Activated naive CD8-positive, alpha-beta T cell treated with anti-CD3 and anti-CD28 coated beads, Interleukin-2, amount 50 U/mL, for 24 hours (primary cell): ENCODE measurements around the gene PLCH1.

ENCODE experiments used
- ATAC-seq: fragments of 150-1000 bp; cut with Tn5 transposase; one replicate; pipeline ENCODE4 v1.10.0; 2021
- DNase-seq: peaks from one replicate; pipeline ENCODE4 v3.0.0; 2021
- H3K27ac Mint-ChIP-seq: one replicate; pipeline ENCODE4 v1.8.0; 2021; ENCODE audit warnings: mild to moderate bottlenecking, mixed read lengths
- H3K27me3 Mint-ChIP-seq: one replicate; pipeline ENCODE4 v1.8.0; 2021; ENCODE audit warnings: mixed read lengths
- H3K36me3 Mint-ChIP-seq: one replicate; pipeline ENCODE4 v1.8.0; 2021; ENCODE audit warnings: low read depth, mixed read lengths
- H3K4me1 Mint-ChIP-seq: one replicate; pipeline ENCODE4 v1.8.0; 2021; ENCODE audit warnings: mixed read lengths
- H3K4me3 Mint-ChIP-seq: one replicate; pipeline ENCODE4 v1.8.0; 2021; ENCODE audit warnings: mild to moderate bottlenecking, moderate library complexity, mixed read lengths
- H3K9me3 Mint-ChIP-seq: one replicate; pipeline ENCODE4 v1.8.0; 2021; ENCODE audit warnings: mixed read lengths

Gene PLCH1

GRCh38 chr3:155457591-155457990 lies 287.3 kb downstream of the PLCH1 start:
- no peaks in the 10 kb centered on the region for H3K36me3 Mint-ChIP-seq
- no peaks in the 10 kb centered on the region for H3K4me1 Mint-ChIP-seq
- no peak for DNase-seq
- no peak overlapping the region for H3K27ac Mint-ChIP-seq
- H3K9me3 Mint-ChIP-seq, result peaks cover 7% of the 10 kb centered on the region
- no peak for ATAC-seq
- no peaks in the 10 kb centered on the region for H3K27me3 Mint-ChIP-seq
- no peak overlapping the region for H3K4me3 Mint-ChIP-seq

GRCh38 chr3:155455765-155456164 lies 289.1 kb downstream of the PLCH1 start:
- Mint-ChIP-seq H3K27me3 (no peaks in the 10 kb centered on the region), H3K4me1 (no peaks in the 10 kb centered on the region), H3K9me3 (peaks cover 7% of the 10 kb centered on the region), H3K27ac (no peak overlapping the region), H3K4me3 (no peak overlapping the region), H3K36me3 (no peaks in the 10 kb centered on the region)
- no peak for DNase-seq
- no peak for ATAC-seq

GRCh38 chr3:155453512-155453911 lies 291.4 kb downstream of the PLCH1 start:
- Mint-ChIP-seq H3K4me1 (no peaks in the 10 kb centered on the region), H3K9me3 (peaks cover 7% of the 10 kb centered on the region), H3K36me3 (no peaks in the 10 kb centered on the region), H3K27ac (no peak overlapping the region), H3K27me3 (no peaks in the 10 kb centered on the region), H3K4me3 (no peak overlapping the region)
- ATAC-seq, result no peak
- DNase-seq, result no peak

GRCh38 chr3:155449613-155450267 lies 295.1 kb downstream of the PLCH1 start:
- no peaks in the 10 kb centered on the region for H3K4me1 Mint-ChIP-seq
- H3K27ac Mint-ChIP-seq, result peak overlapping the region; percentile 14
- no peaks in the 10 kb centered on the region for H3K27me3 Mint-ChIP-seq
- H3K4me3 Mint-ChIP-seq, result no peak overlapping the region
- ATAC-seq (no peak), DNase-seq (no peak)
- H3K9me3 Mint-ChIP-seq, result peaks cover 7% of the 10 kb centered on the region
- H3K36me3 Mint-ChIP-seq, result no peaks in the 10 kb centered on the region

GRCh38 chr3:155448531-155448930 lies 296.3 kb downstream of the PLCH1 start:
- H3K4me3 Mint-ChIP-seq, result no peak overlapping the region
- ATAC-seq, result no peak
- H3K36me3 Mint-ChIP-seq, result no peaks in the 10 kb centered on the region
- H3K4me1 Mint-ChIP-seq, result no peaks in the 10 kb centered on the region
- H3K27ac Mint-ChIP-seq, result no peak overlapping the region
- H3K9me3 Mint-ChIP-seq, result peaks cover 7% of the 10 kb centered on the region
- no peaks in the 10 kb centered on the region for H3K27me3 Mint-ChIP-seq
- DNase-seq, result no peak

- no peak overlapping the region for H3K4me3 Mint-ChIP-seq
- H3K27me3 Mint-ChIP-seq, result no peaks in the 10 kb centered on the region
Measured at GRCh38 chr3:155446366-155446765, 298.5 kb downstream of the PLCH1 start.

GRCh38 chr3:155444771-155445170 lies 300.1 kb downstream of the PLCH1 start:
- Mint-ChIP-seq H3K27me3 (no peaks in the 10 kb centered on the region), H3K27ac (no peak overlapping the region), H3K9me3 (no peaks in the 10 kb centered on the region), H3K4me1 (no peaks in the 10 kb centered on the region), H3K36me3 (no peaks in the 10 kb centered on the region), H3K4me3 (no peak overlapping the region)
- DNase-seq (no peak), ATAC-seq (no peak)

More at GRCh38 chr3:155446366-155446765, 298.5 kb downstream of the PLCH1 start:
- DNase-seq (no peak), ATAC-seq (no peak)
- Mint-ChIP-seq H3K27ac (no peak overlapping the region), H3K9me3 (no peaks in the 10 kb centered on the region), H3K36me3 (no peaks in the 10 kb centered on the region), H3K4me1 (no peaks in the 10 kb centered on the region)

- H3K9me3 Mint-ChIP-seq, result no peaks in the 10 kb centered on the region
- H3K27ac Mint-ChIP-seq, result no peak overlapping the region
- H3K27me3 Mint-ChIP-seq, result no peaks in the 10 kb centered on the region
- no peaks in the 10 kb centered on the region for H3K4me1 Mint-ChIP-seq
- no peaks in the 10 kb centered on the region for H3K36me3 Mint-ChIP-seq
- DNase-seq (no peak), ATAC-seq (no peak)
- H3K4me3 Mint-ChIP-seq, result no peak overlapping the region
Measured at GRCh38 chr3:155443815-155444214, 301.1 kb downstream of the PLCH1 start.

GRCh38 chr3:155442072-155442471 lies 302.8 kb downstream of the PLCH1 start:
- Mint-ChIP-seq H3K4me1 (no peaks in the 10 kb centered on the region), H3K27ac (no peak overlapping the region), H3K4me3 (no peak overlapping the region), H3K36me3 (no peaks in the 10 kb centered on the region), H3K27me3 (no peaks in the 10 kb centered on the region), H3K9me3 (no peaks in the 10 kb centered on the region)
- ATAC-seq (no peak), DNase-seq (no peak)

GRCh38 chr3:155441506-155441905 lies 303.4 kb downstream of the PLCH1 start:
- Mint-ChIP-seq H3K27ac (no peak overlapping the region), H3K36me3 (no peaks in the 10 kb centered on the region), H3K4me1 (no peaks in the 10 kb centered on the region), H3K9me3 (no peaks in the 10 kb centered on the region), H3K27me3 (no peaks in the 10 kb centered on the region), H3K4me3 (no peak overlapping the region)
- DNase-seq, result no peak
- ATAC-seq, result no peak

GRCh38 chr3:155441026-155441425 lies 303.8 kb downstream of the PLCH1 start:
- no peaks in the 10 kb centered on the region for H3K36me3 Mint-ChIP-seq
- no peak overlapping the region for H3K4me3 Mint-ChIP-seq
- H3K27me3 Mint-ChIP-seq, result no peaks in the 10 kb centered on the region
- H3K9me3 Mint-ChIP-seq, result no peaks in the 10 kb centered on the region
- no peaks in the 10 kb centered on the region for H3K4me1 Mint-ChIP-seq
- ATAC-seq (no peak), DNase-seq (no peak)
- H3K27ac Mint-ChIP-seq, result no peak overlapping the region

- ATAC-seq, result no peak
- no peak for DNase-seq
- Mint-ChIP-seq H3K4me3 (no peak overlapping the region), H3K27me3 (peaks cover 1% of the 10 kb centered on the region), H3K36me3 (no peaks in the 10 kb centered on the region), H3K4me1 (no peaks in the 10 kb centered on the region), H3K27ac (no peak overlapping the region), H3K9me3 (no peaks in the 10 kb centered on the region)
Measured at GRCh38 chr3:155435821-155436220, 309.1 kb downstream of the PLCH1 start.

- ATAC-seq (no peak), DNase-seq (no peak)
- Mint-ChIP-seq H3K27me3 (peaks cover 1% of the 10 kb centered on the region), H3K4me3 (no peak overlapping the region), H3K27ac (no peak overlapping the region), H3K9me3 (peaks cover 7% of the 10 kb centered on the region), H3K36me3 (no peaks in the 10 kb centered on the region), H3K4me1 (no peaks in the 10 kb centered on the region)
Measured at GRCh38 chr3:155431856-155432570, 312.9 kb downstream of the PLCH1 start.

GRCh38 chr3:155428563-155428962 lies 316.3 kb downstream of the PLCH1 start:
- DNase-seq (no peak), ATAC-seq (no peak)
- H3K27me3 Mint-ChIP-seq, result no peaks in the 10 kb centered on the region
- peaks cover 7% of the 10 kb centered on the region for H3K9me3 Mint-ChIP-seq
- no peak overlapping the region for H3K4me3 Mint-ChIP-seq
- no peaks in the 10 kb centered on the region for H3K4me1 Mint-ChIP-seq
- H3K27ac Mint-ChIP-seq, result no peak overlapping the region
- H3K36me3 Mint-ChIP-seq, result no peaks in the 10 kb centered on the region

- Mint-ChIP-seq H3K27ac (no peak overlapping the region), H3K9me3 (peaks cover 7% of the 10 kb centered on the region), H3K36me3 (no peaks in the 10 kb centered on the region), H3K27me3 (no peaks in the 10 kb centered on the region), H3K4me3 (no peak overlapping the region), H3K4me1 (no peaks in the 10 kb centered on the region)
- ATAC-seq (no peak), DNase-seq (no peak)
Measured at GRCh38 chr3:155426524-155427230, 318.2 kb downstream of the PLCH1 start.
